Body of pancreas (tissue), 4 donors: ENCODE results near the gene ST7L. TPM values are rescaled to one million over a fixed set of nuclear protein-coding genes. Genes with fewer than 3 reads are reported as not detected.

Experiments used
- ATAC-seq: fragments of 150-250 bp; one replicate; pipeline ENCODE4 v1.9.1; 2016
- DNase-seq, 4 donors: peaks; one replicate each; pipeline ENCODE4 v3.0.0-alpha.2; 2019
- H3K27ac ChIP-seq, 4 donors: fragments of 200-600 bp; sonication (generic); 1 replicate in 3 of 4; 2 replicates in 1 of 4; pipeline versions ENCODE4 v1.5.1 to v1.6.1; 2016 to 2019; ENCODE audit warnings: mild to moderate bottlenecking in 1 of 4, mixed read lengths in 1 of 4, moderate library complexity in 1 of 4
- H3K27me3 ChIP-seq, 2 donors: fragments of 200-600 bp; sonication (generic); one replicate each; pipeline ENCODE4 v1.6.0; 2016; ENCODE audit warnings: mild to moderate bottlenecking in 1 of 2
- H3K36me3 ChIP-seq, 2 donors: fragments of 200-600 bp; sonication (generic); replicated peaks in 1 of 2; 2 replicates each; pipeline ENCODE4 v1.5.1; 2016; ENCODE audit warnings: low read depth in 2 of 2; ENCODE audit not compliant: insufficient read depth in 1 of 2
- H3K4me1 ChIP-seq: fragments of 200-600 bp; sonication (generic); one replicate; pipeline ENCODE4 v1.6.0; 2016
- H3K4me3 ChIP-seq, 2 donors: fragments of 200-600 bp; sonication (generic); 1 replicate in 1 of 2; 2 replicates in 1 of 2; pipeline ENCODE4 v1.5.1; 2016 to 2019
- H3K9me3 ChIP-seq, 3 donors: fragments of 200-600 bp; sonication (generic); 1 replicate in 2 of 3; 2 replicates in 1 of 3; pipeline ENCODE4 v1.5.1; 2016
- POLR2A ChIP-seq, 3 donors: fragments of 450-650 bp; IDR thresholded peaks; one replicate each; pipeline ENCODE4 v1.6.1; 2016; ENCODE audit warnings: antibody characterized with exemption in 3 of 3, mild to moderate bottlenecking in 2 of 3
- WGBS, 2 donors: methylation state at CpG; one replicate each; pipeline ENCODE4 v1.1.5; 2017; 5-methylcytosine and 5-hydroxymethylcytosine counted together
- intact Hi-C: fragments of 100-400 bp; cut with DNase I; formaldehyde crosslinking; loops from one replicate; pipeline ENCODE4 v1.15.1; 2023
- total RNA-seq, 2 donors: library from RNA; depleted of rRNA; stranded (reverse); fragments of >200 nt; gene quantifications; one replicate each; pipeline ENCODE4 v1.1.0, GENCODE V29; 2016
- TF ChIP-seq, protein P1 (sequence below), 7 experiments: fragments of 450-650 bp in 4 of 7; fragments of 200-600 bp in 3 of 7; sonication (generic) in 3 of 7; IDR thresholded peaks; one replicate each; pipeline ENCODE4 v1.5.1; 2016 to 2019; ENCODE audit warnings: antibody characterized with exemption in 7 of 7

ST7L gene
- total RNA-seq, 2 donors from 2014 or later, result 9.6 to 22.3 TPM

- no peak for DNase-seq
- no peaks in the 10 kb centered on the region for H3K36me3 ChIP-seq
- no peaks in the 10 kb centered on the region for H3K4me1 ChIP-seq
- TF ChIP-seq POLR2A (IDR thresholded peaks at IDR 0.05), result no peak
- TF ChIP-seq, protein P1, sequence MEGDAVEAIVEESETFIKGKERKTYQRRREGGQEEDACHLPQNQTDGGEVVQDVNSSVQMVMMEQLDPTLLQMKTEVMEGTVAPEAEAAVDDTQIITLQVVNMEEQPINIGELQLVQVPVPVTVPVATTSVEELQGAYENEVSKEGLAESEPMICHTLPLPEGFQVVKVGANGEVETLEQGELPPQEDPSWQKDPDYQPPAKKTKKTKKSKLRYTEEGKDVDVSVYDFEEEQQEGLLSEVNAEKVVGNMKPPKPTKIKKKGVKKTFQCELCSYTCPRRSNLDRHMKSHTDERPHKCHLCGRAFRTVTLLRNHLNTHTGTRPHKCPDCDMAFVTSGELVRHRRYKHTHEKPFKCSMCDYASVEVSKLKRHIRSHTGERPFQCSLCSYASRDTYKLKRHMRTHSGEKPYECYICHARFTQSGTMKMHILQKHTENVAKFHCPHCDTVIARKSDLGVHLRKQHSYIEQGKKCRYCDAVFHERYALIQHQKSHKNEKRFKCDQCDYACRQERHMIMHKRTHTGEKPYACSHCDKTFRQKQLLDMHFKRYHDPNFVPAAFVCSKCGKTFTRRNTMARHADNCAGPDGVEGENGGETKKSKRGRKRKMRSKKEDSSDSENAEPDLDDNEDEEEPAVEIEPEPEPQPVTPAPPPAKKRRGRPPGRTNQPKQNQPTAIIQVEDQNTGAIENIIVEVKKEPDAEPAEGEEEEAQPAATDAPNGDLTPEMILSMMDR (IDR thresholded peaks at IDR 0.05), result no peak
- intact Hi-C loops, result no loop called here
- H3K9me3 ChIP-seq, result no peaks in the 10 kb centered on the region
- H3K4me3 ChIP-seq, result no peak overlapping the region
- H3K27me3 ChIP-seq, result no peaks in the 10 kb centered on the region
- no peak overlapping the region for H3K27ac ChIP-seq
- no peak for ATAC-seq
These were observed 55.6 kb downstream of the ST7L start for GRCh38 chr1:112563341-112563740.

DNA sequence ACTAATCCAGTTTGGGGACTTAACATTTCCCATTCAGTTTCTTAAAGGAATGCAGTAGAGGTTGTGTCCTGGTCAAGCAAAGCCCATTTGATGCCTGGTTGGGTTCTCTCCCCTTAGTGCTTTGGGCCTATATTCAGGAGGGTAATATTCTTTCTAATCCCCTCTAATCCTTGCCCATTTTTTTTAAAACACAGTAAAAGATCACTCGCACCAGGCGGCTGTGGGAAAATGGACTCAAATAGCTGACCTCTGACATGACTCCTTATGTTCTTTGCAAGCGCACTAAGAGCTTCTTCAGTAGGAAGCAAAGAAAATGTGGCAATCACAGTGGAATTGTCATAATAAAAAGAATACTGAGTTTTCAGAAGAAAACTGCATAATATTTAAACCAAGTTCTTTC lies 60.3 kb downstream of the ST7L start:
- Histone ChIP-seq H3K4me1 (no peaks in the 10 kb centered on the region), H3K27ac (no peak overlapping the region), H3K27me3 (no peaks in the 10 kb centered on the region), H3K36me3 (no peaks in the 10 kb centered on the region), H3K9me3 (no peaks in the 10 kb centered on the region), H3K4me3 (no peak overlapping the region)
- ATAC-seq (no peak), DNase-seq (no peak)
- 92 to 99% methylated on average over 3 of the region's 3 CpGs for WGBS, 2 donors
- intact Hi-C loops, result no loop called here
- TF ChIP-seq, protein P1 (IDR thresholded peaks at IDR 0.05), result no peak
- no peak for TF ChIP-seq POLR2A (IDR thresholded peaks at IDR 0.05)

- no peak overlapping the region for H3K27ac ChIP-seq
- no peaks in the 10 kb centered on the region for H3K36me3 ChIP-seq
- H3K9me3 ChIP-seq, result no peaks in the 10 kb centered on the region
- no peak overlapping the region for H3K4me3 ChIP-seq
- H3K27me3 ChIP-seq, result no peaks in the 10 kb centered on the region
- ATAC-seq (no peak), DNase-seq (no peak)
- intact Hi-C loops, result no loop called here
- WGBS, 2 donors, result 87 to 93% methylated on average over 1 of the region's 1 CpG
- H3K4me1 ChIP-seq, result no peaks in the 10 kb centered on the region
- TF ChIP-seq, protein P1 (IDR thresholded peaks at IDR 0.05), result no peak
- TF ChIP-seq POLR2A (IDR thresholded peaks at IDR 0.05), result no peak
These were observed 61.6 kb downstream of the ST7L start for GRCh38 chr1:112557385-112557784.

DNA sequence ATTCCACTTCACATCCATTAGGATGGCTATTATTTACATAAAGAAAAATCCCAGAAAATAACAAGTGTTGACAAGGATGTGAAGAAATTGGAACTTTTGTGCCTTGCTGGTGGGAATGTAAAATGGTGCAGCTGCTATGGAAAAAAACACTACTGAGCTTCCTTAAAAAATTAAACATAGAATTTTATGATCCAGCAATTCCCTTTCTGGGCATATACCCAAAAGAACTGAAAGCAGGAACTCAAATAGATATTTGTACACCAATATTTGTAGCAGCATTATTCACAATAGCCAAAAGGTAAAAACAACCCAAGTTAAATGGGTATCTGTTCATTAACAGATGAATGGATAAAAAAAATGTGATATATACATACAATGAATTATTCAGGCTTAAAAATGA lies 64.5 kb downstream of the ST7L start:
- no peak overlapping the region for H3K27ac ChIP-seq
- no peaks in the 10 kb centered on the region for H3K4me1 ChIP-seq
- no peaks in the 10 kb centered on the region for H3K36me3 ChIP-seq
- H3K27me3 ChIP-seq, result no peaks in the 10 kb centered on the region
- ATAC-seq (no peak), DNase-seq (no peak)
- no peak for TF ChIP-seq POLR2A (IDR thresholded peaks at IDR 0.05)
- TF ChIP-seq, protein P1 (IDR thresholded peaks at IDR 0.05), result no peak
- intact Hi-C loops, result no loop called here
- no peaks in the 10 kb centered on the region for H3K9me3 ChIP-seq
- H3K4me3 ChIP-seq, result no peak overlapping the region

DNA sequence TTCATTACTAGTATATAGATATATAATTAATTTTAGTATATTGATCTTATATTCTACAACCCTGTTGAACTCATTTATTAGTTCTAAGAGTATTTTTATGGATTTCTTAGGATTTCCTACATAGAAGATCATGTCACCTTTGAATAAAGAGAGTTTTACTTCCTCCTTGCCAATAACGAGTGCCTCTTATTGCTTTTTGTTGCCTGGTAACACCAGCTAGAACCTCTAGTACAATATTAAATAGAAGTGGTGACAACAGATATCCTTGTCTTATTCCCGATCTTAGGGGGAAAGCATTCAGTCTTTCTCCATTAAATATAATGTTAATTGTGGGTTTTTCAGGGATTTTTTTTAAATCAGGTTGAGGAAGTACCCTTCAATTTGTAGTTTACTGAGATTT lies 69.4 kb downstream of the ST7L start:
- no peak for TF ChIP-seq POLR2A (IDR thresholded peaks at IDR 0.05)
- TF ChIP-seq, protein P1 (IDR thresholded peaks at IDR 0.05), result no peak
- Histone ChIP-seq H3K9me3 (no peaks in the 10 kb centered on the region), H3K4me3 (no peak overlapping the region), H3K36me3 (no peaks in the 10 kb centered on the region), H3K27ac (no peak overlapping the region), H3K4me1 (no peaks in the 10 kb centered on the region), H3K27me3 (no peaks in the 10 kb centered on the region)
- intact Hi-C loops, result no loop called here
- WGBS, 2 donors, result 71 to 75% methylated on average over 2 of the region's 2 CpGs
- ATAC-seq (no peak), DNase-seq (no peak)
